ENCODE data around the gene HS6ST3.

GRCh38 chr13:96636001-96636709 is 546.2 kb downstream of the HS6ST3 start:
- TF ChIP-seq, protein P1, sequence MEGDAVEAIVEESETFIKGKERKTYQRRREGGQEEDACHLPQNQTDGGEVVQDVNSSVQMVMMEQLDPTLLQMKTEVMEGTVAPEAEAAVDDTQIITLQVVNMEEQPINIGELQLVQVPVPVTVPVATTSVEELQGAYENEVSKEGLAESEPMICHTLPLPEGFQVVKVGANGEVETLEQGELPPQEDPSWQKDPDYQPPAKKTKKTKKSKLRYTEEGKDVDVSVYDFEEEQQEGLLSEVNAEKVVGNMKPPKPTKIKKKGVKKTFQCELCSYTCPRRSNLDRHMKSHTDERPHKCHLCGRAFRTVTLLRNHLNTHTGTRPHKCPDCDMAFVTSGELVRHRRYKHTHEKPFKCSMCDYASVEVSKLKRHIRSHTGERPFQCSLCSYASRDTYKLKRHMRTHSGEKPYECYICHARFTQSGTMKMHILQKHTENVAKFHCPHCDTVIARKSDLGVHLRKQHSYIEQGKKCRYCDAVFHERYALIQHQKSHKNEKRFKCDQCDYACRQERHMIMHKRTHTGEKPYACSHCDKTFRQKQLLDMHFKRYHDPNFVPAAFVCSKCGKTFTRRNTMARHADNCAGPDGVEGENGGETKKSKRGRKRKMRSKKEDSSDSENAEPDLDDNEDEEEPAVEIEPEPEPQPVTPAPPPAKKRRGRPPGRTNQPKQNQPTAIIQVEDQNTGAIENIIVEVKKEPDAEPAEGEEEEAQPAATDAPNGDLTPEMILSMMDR (IDR thresholded peaks at IDR 0.05): no peak
- TF ChIP-seq POLR2A (IDR thresholded peaks at IDR 0.05) (no peak), POLR2AphosphoS5 (IDR thresholded peaks at IDR 0.05) (no peak)

All from transverse colon (tissue), 4 donors.